HepG2 (cell line): ENCODE measurements around the gene ARPIN. TPM values are rescaled to one million over a fixed set of nuclear protein-coding genes. Genes with fewer than 3 reads are reported as not detected.
A peak's percentile ranks its signal among the peaks of the same experiment; 100 is the strongest.

ENCODE experiments used
- HIVEP1 ChIP-seq: sonication (generic); formaldehyde crosslinking; IDR thresholded peaks from 2 replicates; pipeline ENCODE4 v1.4.0; 2020; ENCODE audit warnings: mild to moderate bottlenecking, missing genetic modification reagents
- YEATS4 ChIP-seq: sonication (generic); formaldehyde crosslinking; IDR thresholded peaks from 2 replicates; pipeline ENCODE4 v1.4.0; 2020; ENCODE audit warnings: missing genetic modification reagents, borderline replicate concordance
- ZBTB40 ChIP-seq, 2 experiments: fragments of 450-650 bp in 1 of 2; sonication (generic) in 1 of 2; formaldehyde crosslinking in 1 of 2; IDR thresholded peaks; 2 replicates each; pipeline versions ENCODE4 v1.6.1 to v1.8.0; 2016 to 2022; ENCODE audit warnings: antibody characterized with exemption in 1 of 2, mild to moderate bottlenecking in 1 of 2, missing genetic modification reagents in 1 of 2
- ZNF570 ChIP-seq: sonication (generic); formaldehyde crosslinking; IDR thresholded peaks from 2 replicates; pipeline ENCODE4 v1.4.0; 2020; ENCODE audit warnings: mild to moderate bottlenecking, missing genetic modification reagents, borderline replicate concordance
- ZNF720 ChIP-seq: sonication (generic); formaldehyde crosslinking; IDR thresholded peaks from 2 replicates; pipeline ENCODE4 v1.4.0; 2020; ENCODE audit warnings: missing genetic modification reagents
- polyA plus RNA-seq, 8 experiments: library from polyadenylated mRNA; depleted of rRNA in 3 of 8; stranded (reverse) in 7 of 8; unstranded in 1 of 8; fragments of >200 nt; fragmentation: Illumina TruSeq in 4 of 8; extraction: Trizol in 4 of 8; gene quantifications; 2 replicates each; pipeline versions ENCODE4 v1.2.1 to v1.2.3, GENCODE V29; 2011 to 2016; ENCODE audit warnings: low read depth in 4 of 8, missing spikeins in 1 of 8, mixed read lengths in 1 of 8; ENCODE audit not compliant: insufficient read depth in 1 of 8
- total RNA-seq, 5 experiments: library from RNA; depleted of rRNA; stranded (reverse); fragments of >200 nt; fragmentation: Illumina TruSeq; extraction: Trizol; gene quantifications; 2 replicates each; pipeline ENCODE4 v1.2.3, GENCODE V29; 2016; ENCODE audit warnings: low read depth in 1 of 5
- TF ChIP-seq, protein P1 (sequence below): fragments of 450-650 bp; IDR thresholded peaks from 2 replicates; pipeline ENCODE4 v1.6.1; 2017
- TF ChIP-seq, protein P2 (sequence below), 2 experiments: IDR thresholded peaks; 2 replicates each; pipeline ENCODE4 v1.6.1; 2011 to 2012; ENCODE audit warnings: low read length in 2 of 2, borderline replicate concordance in 1 of 2, low read depth in 1 of 2, mild to moderate bottlenecking in 1 of 2, moderate library complexity in 1 of 2

The ARPIN gene
- total and polyA plus RNA-seq, 2 of the 13 experiments (the other 11 are each of a cell fraction or from before 2014, with no cell fraction given): 2.8 to 5.0 TPM

DNA sequence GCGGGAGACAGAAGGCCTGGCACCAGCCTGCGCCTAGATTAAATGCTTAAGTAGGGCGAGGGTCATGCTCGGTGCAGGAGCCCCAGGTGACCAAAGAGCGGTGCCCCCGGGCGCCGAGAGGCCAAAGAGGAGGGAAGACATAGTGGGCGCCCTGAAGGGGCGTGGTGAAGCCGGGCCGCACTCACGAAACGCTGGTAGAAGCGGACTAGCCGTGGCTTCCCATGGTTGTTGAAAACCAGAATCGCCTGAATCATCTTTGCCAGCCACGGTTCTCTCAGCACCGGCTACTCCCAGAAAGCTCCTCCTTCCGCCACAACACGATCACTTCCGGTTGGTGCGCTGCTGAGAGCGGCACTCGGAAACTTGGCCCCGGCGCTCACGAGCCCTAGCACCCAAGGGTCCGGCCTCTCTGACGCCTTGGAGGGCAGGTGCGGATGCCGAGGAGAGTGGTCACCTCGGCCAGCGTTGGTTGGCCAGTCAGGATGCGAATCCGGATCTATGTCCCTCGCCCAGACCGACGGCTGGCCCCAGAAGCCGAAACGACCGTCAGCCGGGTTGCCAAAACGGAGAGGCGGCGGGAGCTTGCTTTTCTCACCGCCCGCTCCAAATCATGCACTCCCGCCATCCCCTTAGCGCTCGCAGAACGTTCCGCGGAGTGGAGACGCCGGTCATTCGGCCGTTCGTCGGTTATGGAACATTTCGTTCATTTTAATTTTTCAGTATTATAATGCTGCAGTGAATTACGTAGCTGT, 18.9 kb downstream of the ARPIN start, which contains the start of gene AP3S2 (continued):
- TF ChIP-seq ZBTB40 (IDR thresholded peaks at IDR 0.05) (peak; percentile 96), ZBTB40 (CRISPR knock-in tag; IDR thresholded peaks at IDR 0.05) (peak; percentile 94), HIVEP1 (CRISPR knock-in tag) (no peak; the same call in 1 of the 2 replicates), YEATS4 (CRISPR knock-in tag) (peak; percentile 100), ZNF720 (CRISPR knock-in tag) (peak; percentile 69; the same call in 1 of the 2 replicates), ZNF570 (no peak; the same call in 1 of the 2 replicates)
- TF ChIP-seq, protein P1, sequence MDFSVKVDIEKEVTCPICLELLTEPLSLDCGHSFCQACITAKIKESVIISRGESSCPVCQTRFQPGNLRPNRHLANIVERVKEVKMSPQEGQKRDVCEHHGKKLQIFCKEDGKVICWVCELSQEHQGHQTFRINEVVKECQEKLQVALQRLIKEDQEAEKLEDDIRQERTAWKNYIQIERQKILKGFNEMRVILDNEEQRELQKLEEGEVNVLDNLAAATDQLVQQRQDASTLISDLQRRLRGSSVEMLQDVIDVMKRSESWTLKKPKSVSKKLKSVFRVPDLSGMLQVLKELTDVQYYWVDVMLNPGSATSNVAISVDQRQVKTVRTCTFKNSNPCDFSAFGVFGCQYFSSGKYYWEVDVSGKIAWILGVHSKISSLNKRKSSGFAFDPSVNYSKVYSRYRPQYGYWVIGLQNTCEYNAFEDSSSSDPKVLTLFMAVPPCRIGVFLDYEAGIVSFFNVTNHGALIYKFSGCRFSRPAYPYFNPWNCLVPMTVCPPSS: no peak
- TF ChIP-seq, protein P2, sequence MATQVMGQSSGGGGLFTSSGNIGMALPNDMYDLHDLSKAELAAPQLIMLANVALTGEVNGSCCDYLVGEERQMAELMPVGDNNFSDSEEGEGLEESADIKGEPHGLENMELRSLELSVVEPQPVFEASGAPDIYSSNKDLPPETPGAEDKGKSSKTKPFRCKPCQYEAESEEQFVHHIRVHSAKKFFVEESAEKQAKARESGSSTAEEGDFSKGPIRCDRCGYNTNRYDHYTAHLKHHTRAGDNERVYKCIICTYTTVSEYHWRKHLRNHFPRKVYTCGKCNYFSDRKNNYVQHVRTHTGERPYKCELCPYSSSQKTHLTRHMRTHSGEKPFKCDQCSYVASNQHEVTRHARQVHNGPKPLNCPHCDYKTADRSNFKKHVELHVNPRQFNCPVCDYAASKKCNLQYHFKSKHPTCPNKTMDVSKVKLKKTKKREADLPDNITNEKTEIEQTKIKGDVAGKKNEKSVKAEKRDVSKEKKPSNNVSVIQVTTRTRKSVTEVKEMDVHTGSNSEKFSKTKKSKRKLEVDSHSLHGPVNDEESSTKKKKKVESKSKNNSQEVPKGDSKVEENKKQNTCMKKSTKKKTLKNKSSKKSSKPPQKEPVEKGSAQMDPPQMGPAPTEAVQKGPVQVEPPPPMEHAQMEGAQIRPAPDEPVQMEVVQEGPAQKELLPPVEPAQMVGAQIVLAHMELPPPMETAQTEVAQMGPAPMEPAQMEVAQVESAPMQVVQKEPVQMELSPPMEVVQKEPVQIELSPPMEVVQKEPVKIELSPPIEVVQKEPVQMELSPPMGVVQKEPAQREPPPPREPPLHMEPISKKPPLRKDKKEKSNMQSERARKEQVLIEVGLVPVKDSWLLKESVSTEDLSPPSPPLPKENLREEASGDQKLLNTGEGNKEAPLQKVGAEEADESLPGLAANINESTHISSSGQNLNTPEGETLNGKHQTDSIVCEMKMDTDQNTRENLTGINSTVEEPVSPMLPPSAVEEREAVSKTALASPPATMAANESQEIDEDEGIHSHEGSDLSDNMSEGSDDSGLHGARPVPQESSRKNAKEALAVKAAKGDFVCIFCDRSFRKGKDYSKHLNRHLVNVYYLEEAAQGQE (IDR thresholded peaks at IDR 0.05; ENCODE audit: borderline replicate concordance in 1 of 2, low read depth in 1 of 2, low read length in 2 of 2): peak in 1 of 2 experiments; percentile 59; a peak in 1 of 4 replicates
